OCI-M1 (cell line): Measurements from ENCODE around the gene BAIAP2.

Experiments
- DNase-seq: peaks from one replicate; lab custom pipeline; 2025; lab: John Stamatoyannopoulos, UW

Gene BAIAP2

DNA sequence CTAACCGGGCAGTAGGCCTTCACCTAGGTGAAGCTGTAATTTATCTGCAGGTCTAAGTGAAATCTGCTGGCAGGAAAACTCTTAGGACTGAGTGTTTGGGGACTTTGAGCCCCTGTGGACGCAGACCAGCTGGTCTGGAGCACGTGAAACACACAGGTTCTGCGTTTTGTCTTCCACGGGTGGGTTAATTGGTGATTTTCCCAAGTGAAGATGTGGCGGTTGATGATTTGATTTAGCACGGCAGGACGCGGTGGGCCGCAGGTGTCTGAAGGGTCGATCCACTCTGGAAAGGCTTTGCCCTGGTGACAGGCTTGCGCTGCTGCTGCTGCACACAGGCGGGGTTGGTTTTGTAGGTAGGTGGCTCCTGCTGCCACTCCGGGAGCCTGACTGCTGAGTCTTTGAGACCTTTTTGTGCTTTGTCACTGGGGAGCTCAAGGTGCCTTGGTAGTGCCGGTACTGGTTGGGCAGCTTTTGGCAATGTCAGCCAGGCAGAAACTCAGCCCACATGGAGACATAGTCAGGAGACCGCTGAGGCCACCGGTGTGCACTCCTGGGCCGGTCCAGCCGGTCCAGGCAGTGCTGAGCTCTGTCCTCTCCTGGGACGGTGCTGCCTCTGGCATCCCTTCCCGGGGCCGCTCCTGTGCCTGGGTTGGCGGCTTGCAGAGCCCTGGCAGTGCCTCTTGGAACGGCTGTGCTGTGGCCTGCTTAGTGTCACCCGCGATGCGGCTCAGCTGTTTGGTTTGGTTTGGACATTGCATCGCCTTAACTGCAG is 2.3 kb downstream of the BAIAP2 start:
- no peak for DNase-seq

DNA sequence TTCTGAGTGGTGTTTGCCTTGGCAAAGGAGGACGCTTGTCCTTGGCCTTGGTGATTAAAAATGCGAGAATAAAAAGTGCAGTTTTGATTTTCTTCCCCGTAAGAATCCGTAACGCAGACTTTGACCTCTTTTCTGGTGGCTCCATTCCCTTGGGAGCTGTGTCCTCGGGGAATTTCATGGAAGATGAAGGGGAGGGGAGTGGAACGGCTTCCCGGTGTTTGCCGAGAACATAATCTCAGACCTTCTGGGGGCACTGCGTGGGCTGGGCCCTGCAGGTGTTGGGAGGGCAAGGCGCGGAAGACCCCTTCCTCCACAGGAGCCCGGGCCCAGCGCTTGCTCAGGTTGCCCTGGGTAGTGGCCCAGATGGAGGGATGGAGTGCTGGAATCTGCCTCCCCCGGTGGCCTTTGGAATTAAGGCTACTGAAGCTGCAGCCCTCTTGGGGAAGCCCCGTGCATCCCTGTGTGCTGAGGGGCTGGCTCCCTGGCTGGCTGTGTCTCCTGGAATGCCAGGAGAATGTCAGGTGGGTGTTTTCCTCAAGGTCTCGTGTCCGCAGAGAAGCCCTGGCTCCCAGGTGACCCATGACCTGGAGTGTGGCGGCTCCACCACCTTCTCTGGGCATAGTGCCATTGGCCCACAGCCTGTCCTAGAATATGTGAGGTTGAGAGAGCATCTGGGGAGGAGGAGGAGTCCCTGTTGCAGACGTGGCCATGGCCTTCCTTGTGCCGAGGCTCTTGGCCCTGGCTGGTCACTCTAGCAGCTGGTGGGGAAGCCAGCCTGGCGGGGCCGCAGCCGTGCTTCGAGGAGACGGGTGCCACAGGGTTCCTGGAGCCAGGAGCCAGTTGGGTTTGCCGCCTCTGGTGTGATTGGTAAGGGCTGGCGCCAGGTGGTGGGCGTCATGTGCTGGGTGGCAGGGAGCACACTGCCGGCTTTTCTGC is 3.1 kb downstream of the BAIAP2 start:
- DNase-seq, result no peak

DNA sequence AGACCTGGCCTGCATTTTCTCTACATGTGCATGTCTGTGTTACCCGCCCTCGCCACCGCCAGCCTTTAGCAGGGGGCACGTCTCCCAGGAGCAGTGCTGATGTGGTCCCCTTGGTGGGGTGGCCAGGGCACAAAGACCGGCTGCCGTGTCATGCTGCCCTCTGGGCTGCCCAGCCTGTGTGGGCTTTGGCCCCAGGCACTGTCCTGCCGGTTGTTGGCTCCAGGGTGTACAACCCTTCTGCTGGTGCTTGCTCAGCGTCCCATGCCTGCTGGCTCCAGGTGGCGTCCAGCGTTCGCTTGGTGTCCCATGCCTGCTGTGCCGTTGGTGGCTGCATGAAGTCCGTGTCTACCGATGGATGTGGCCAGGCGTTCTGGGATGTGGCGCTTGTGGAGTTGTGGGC is 4.1 kb downstream of the BAIAP2 start:
- DNase-seq, result no peak

DNA sequence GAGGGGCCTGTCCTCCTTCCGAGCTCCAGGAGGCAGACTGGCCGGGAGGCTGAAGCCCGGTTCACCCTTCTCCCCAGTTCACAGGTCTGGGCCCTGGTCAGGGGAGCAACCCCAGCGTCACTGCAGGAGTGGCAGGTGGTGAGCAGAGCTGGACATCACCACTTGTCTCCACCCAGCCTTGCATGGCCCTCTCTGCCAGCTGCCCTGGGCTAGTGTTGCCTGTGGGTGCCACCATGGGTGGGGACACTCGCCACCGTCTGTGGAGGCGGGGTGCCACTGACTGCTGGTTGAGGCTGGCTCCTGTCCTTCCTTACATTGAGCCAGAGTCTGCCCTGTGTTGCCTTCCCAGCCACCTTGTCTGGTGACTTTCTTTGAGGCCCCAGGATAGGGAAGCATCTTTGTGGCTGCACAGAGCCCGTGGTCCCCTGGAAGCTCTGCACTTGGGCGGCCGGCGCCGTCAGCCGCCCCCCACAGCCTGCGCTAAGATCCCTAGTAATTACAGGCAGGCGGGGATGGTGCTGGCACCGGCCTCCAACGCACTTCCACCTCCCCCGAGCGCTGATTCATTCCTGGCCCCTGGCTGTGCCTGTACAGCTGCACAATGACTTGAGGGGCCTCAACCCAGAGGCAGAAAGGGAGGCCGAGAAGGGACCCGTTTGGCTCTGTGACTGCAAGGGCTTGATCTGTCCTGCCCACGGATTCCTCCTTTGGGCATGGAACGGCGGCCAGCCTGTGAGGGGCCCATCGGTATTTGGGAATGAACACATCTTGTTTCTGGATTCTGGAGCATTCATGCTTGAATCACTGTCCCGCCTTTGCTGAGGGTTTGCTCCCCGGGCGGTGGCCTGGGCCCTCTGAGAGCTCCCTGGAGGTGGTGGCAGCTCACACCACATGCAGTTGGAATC is 5.2 kb downstream of the BAIAP2 start:
- DNase-seq, result no peak

DNA sequence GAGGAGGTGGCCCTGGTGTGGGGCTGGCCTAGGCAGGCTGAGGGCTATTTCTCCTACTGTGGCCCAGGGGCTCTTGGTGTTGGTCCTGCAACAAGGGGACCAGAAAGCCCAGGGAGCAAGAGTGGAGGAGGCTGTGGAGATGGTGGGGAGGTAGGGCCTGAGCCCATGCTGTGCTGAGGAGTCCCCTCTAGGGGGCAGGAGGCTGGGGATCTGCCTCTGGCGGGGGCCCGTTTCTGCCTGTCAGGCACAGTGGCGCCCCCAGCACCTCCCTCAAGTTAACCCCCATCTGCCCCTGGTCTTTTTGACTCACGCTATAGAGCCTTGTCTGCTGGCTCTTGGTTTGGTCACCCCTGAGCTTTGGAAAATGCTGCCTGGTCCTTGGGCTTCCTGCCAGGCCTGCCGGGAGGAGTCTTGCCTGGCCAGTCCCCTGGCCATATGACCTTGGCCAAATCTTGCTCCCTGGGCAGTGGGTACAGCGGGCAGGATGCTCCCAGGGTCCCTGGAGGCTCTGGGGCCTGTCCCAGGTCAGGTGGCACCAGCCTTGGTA is 5.9 kb downstream of the BAIAP2 start:
- peak; percentile 56 for DNase-seq

DNA sequence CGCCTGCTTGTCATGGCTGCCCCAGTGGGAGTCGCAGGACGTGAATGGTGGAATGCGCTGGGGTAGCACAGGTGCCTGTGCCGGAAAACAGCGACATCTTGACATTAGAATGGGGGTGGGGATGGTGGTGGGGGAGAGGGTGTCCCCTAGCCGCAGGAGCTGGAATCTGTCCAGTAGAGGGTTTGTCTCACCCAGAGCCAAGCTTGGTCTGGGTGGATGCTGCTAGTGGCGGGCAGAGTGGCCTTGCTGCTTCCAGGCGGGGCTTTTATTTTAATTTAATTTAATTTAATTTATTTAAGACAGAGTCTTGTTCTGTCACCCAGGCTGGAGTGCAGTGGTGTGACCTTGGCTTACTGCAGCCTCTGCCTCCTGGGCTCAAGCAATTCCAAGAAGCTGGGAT is 7.7 kb downstream of the BAIAP2 start:
- DNase-seq, result no peak

DNA sequence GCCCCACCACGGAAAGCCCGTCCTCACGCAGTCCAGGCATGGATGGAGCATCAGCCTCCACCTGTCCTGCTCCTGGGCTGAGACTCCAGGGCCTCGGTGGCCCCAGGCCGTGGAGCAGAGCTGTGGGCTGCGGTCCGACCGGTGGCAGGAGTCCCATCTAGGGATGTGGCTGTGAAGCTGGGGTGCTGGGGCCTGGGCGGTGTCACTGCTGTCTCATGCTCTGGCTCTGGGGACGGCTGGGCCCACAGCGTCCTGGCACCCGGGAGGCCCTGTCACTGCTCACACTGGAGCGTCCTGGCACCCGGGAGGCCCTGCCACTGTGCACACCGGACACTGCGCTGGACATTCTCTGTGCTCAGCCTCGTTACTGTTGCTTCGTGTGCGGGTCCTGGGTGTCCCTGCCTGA is 8.4 kb downstream of the BAIAP2 start:
- no peak for DNase-seq

DNA sequence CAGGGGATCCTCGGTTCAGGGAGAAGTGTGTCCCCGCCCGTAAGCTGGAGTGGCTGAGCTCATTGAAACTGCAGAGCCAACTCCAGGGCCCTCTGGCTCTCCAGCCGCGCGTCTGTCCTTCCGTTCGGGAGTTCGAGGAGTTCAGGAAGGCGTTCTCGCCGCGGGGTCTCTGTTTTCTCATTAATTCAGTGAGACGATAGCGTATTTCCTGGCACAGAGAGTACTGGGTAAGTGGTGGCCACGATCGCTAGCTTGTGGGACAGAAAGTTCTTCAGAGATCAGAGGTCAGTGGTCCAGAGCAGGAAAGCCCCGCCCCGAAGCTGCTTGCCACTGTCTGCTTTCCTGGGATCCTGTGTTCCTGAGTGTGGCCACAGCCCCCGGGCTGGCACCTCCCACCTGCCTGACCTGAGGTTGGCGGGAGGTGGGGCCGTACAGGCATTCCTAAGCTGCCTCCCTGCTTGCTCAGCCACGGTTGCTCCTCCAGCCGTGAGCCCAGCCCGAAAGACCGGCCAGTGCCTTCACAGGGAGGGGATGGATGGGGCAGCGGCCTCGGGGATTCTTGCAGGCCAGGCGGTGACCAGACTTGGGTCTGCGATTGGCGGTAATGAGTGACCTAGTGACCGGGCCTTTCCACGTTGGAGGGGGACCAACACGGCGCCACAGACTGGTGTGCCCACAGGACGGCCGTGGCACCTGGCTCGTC is 8.9 kb downstream of the BAIAP2 start:
- DNase-seq, result no peak

DNA sequence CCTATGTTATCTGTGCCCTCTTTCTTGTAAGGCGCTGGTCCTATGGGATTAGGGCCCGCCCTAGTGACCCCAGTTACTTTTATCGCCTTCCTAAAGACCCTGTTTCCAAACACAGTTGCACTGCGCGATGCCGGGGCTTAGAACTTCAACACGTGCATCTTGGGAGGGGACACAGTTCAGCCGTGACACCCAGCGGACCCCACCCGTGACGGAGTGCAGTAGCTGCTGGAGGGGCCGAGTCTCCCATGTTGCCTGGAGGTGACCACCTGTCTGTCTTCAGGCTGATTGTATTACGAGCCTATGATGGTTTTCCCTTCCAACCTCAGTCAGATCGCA is 9.4 kb downstream of the BAIAP2 start:
- no peak for DNase-seq

DNA sequence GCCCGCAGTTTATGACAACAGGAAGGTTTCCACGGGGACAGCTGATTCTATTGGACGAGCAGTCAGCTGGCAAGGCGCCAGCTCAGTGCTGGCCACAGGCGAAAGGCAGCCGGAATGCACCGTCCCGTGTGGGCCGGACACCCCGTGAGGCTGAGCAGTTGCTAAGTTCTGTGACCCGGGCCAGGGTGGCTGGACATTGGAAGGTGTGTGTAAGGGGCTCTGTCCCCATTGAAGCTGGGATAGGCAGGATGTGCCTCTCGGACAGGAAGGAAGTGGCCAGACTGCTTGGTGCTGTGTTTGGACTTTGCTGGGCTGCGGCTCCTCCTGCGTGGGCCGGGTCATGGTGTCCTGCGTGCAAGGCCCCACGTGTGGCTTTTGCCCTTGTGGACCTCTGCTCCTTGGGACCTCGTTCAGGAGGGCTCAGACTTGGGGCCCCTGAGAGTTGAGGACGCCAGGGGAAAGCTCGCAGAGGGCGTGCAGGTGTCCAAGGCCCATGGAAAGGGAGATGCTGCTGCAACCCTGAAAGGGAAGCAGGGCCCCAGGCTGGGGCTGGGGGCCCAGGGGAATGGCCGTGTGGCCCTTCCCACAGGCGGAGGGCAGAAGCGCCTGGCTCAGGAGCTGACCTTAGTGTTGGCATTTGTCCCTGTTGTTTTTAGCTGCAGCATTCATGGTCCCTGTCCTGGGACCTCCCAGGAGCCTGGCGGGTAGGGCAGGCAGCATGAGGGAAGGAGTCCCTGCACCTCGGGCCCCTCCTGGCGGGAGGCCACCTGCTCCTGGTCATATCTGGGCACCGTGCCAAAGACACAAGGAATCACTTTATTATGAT is 10.0 kb downstream of the BAIAP2 start:
- no peak for DNase-seq

DNA sequence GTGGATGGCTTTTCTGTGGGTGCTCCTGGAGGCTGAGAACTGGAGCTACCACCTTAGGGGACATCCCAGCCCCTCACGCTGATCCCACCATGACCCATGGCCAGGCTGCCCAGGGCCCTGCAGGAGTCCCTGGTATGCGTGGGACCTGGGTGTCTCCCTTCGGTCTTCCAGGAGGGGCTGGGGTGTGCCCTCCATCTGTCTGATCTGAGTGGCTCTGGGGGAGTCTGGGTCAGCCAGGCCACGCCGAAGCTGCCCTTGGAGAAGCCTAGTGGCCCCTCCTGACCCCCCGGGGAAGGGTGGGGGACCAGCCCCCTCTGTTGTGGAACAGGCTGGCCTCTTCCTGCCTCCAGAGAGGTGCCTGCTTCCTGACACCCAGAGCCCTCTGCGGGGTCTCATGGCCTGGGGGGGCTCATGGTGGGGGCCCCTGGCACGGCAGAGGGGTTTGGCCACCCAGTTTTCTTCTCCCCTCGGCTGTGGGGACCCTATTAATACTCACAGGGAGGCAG is 10.7 kb downstream of the BAIAP2 start:
- no peak for DNase-seq

DNA sequence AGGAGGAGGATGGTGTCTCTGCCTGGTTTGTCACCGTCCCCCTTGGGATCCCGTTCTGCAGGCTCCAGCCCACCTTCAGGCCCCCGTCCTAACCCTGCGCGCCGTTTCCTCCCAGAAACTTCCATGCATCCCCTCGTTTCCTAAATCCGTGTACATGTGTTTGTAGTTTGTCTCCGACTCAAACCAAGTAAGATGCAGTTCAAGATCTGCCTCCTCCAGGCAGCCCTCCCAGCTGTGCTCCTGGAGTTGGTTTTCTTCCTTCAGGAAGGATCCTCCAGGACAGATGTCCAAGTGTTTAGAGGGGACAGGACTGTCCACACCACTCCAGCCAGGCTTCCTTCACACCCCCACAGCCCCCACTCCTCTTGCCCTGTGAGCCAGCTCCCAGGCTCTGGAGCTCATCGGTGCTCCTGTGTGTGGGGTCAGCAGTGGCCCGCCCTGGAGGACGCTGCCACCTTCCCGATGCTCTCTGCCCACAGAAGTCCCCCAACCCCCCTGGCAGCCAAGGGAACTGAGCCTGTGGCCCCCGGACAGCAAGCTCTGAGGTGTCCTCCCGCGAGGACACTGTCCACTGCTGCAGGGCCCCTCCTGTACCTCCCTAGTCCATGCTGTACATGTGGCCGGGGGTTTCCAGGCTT is 11.3 kb downstream of the BAIAP2 start:
- DNase-seq, result no peak

DNA sequence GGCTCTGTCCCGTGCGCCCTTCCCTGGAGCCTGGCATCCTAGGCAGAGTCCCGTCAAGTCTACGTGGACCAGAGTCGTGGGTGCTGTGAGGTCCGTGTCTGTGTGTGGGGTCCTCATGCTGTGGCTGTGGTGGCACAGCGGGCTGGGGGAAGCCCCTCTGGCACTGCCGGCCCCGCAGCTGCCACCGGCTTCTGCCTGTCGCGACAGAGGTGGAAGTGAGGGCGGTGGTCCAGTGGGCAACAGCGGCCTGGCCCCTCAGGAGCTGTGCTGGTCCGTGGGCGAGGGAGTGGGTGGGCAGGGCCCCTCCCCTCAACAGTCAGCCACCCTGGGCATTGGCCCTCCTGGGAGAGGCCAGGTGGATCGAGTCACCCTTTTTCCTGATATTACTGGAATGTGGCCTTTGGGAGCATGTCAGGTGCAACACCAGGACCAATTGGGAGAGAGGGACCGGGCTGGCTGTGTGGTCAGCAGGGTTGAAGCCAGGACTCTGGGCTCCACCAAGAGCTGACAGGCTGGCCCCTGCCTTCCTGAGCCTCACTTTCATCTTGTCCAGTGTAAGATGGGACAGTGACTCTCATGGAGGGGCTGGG is 11.9 kb downstream of the BAIAP2 start:
- no peak for DNase-seq

DNA sequence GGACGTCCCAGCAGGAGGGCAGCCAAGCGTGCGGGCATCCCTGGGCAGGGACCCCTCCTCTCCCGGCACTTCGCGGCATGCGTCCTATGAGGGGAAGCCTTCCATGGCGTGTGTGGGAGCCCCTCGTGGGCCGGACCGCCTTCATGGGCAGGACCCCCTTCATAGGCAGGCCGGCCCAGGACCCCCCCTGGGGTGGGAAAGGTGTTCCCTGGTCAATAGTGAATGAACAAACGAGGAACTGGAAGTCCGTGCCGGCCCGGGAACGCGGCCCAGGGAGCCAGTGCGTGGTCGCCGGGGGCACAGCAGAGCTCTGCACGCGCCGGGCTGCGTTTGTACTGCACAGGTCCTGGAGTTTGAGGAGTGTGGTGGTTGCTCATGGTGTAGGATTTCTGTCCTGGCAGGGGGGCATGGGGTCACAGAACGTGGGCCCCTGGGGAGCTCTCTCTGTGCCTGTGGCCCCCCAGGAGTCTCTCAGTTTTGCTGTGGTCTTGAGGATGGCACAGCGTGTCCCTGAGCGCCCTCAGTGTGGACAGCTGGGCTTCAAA is 13.9 kb downstream of the BAIAP2 start:
- DNase-seq, result no peak

DNA sequence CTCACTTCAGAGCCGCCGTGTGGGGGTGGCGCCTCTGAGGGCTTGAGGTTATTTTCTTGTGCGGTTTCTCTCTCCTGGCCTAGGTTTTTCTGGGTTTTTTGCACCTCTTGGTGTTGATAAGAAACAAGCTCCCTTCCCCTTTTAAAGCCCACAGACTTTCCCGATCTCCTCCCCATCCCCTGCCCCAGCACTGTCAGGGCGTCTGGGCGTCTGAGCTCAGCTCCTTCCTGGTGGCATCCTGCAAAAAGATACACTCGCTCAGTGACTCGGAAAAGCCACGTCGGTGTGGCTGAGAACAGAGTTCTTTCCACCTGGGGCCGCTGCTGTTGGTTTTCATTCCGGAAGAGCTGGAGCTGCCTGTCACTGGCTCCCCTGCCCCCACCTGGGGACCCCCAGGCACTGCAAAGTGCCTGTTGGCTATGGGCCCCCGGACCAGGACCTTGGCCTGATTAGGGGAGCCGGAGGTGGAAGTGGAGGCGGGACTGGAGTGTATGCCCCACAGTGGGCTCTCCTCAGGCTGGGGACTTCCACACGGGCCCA is 14.5 kb downstream of the BAIAP2 start:
- DNase-seq, result peak; percentile 89

DNA sequence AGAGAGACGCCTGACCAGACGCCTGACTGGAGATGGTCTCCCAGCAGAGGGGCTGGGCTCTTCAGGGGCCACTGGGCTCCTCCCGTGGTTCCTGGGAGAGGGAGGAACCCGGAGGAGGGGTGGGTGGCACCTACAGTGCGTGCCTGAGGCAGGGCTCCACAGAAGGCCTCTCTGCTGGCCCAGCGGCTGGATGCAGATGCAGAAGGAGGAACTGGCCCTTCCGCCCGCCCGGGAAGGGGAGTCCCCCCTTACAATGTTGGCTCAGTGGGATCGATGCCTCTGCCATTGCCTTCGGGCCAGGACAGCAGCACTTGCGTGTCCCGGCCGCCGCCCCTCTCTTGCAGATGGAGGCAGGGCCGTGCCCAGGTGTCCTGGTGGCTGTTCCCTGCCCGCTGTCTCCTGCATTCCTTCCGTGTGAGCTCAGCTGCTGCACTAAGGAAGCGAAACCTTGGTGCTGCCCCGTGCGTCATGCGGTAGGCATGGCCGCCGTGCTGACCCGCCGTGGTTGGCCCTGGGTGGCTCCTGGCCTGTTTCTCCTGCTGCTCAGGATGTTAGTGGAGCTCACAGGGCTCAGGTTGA is 15.1 kb downstream of the BAIAP2 start:
- DNase-seq, result no peak

DNA sequence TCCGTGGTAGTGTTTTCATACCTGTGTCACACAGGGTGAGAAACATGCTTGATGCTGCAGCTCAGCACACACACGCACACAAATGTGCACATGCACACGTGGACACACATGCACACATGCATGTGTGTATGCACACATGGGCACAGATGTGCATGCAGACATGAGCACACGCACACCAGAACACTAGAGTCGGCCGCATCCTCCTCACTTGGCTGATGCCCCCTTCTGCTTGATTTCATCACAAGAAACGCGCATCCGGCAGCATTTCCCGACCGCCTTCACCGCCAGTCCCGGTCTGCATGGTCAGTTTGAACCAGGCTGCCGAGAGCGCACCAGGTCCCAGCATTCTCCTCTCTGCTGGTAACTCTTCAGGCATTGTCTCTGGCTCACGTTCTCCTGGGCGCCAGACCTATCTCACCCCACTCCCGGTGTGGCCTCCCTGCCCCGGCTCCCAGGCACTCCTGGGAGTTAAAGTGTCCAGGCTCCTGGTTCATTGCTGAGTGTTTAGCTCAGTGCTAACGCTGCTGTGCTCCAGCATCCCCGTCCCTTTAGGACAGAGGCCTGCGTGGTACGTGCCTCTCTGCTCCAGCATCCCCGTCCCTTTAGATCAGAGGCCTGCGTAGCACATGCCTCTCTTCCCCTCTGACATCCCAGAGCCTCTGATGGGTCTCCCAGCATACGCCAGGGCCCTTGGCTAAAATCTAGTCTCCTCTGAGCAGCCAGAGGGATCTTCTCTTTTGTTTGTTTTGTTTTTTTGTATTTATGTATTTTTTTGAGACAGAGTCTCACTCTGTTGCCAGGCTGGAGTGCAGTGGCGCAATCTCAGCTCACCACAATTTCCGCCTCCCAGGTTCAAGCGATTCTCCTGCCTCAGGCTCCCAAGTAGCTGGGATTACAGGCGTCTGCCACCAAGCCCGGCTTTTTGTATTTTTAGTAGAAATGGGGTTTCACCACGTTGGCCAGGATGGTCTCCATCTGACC is 16.0 kb downstream of the BAIAP2 start:
- DNase-seq, result no peak
